Measurements from ENCODE around the gene RPRD1B. TPM values are rescaled to one million over a fixed set of nuclear protein-coding genes. Genes with fewer than 3 reads are reported as not detected.

The RPRD1B gene
- total and polyA plus RNA-seq, 2 experiments from 2014 or later, result 16.5 to 28.0 TPM

GRCh38 chr20:38085026-38085425 lies 51.5 kb downstream of the RPRD1B start:
- Histone ChIP-seq H3K79me2 (peaks cover 37% of the 10 kb centered on the region), H3K4me2 (peak overlapping the region; percentile 59), H4K20me1 (ENCODE audit: insufficient read depth, poor library complexity, severe bottlenecking) (no peaks in the 10 kb centered on the region), H3K9me3 (ENCODE audit: low read depth) (no peaks in the 10 kb centered on the region), H3K27me3 (no peaks in the 10 kb centered on the region), H3K4me1 (ENCODE audit: insufficient read depth) (peaks cover 23% of the 10 kb centered on the region), H3K27ac (peak overlapping the region; percentile 87), H3K36me3 (replicated peaks; ENCODE audit: insufficient read depth, low read depth) (no peaks in the 10 kb centered on the region), H2AFZ (no peak overlapping the region), H3K9me2 (replicated peaks; ENCODE audit: insufficient read depth) (no peaks in the 10 kb centered on the region), H3K4me3 (no peak overlapping the region)
- DNase-seq (ENCODE audit: low spot score), result no peak
- WGBS (ENCODE audit: low lambda C conversion rate, missing lambda C conversion rate), result 74% methylated on average over 10 of the region's 10 CpGs
- TF ChIP-seq CTCF (IDR thresholded peaks at IDR 0.05; ENCODE audit: poor library complexity) (no peak), EZH2phosphoT487 (IDR thresholded peaks at IDR 0.05; ENCODE audit: low read depth, severe bottlenecking, unreplicated experiment) (no peak), EZH2 (IDR thresholded peaks at IDR 0.05; ENCODE audit: borderline replicate concordance) (no peak)

- TF ChIP-seq CTCF (IDR thresholded peaks at IDR 0.05; ENCODE audit: poor library complexity), result no peak
- no peak for TF ChIP-seq EZH2 (IDR thresholded peaks at IDR 0.05; ENCODE audit: borderline replicate concordance)
- no peak for TF ChIP-seq EZH2phosphoT487 (IDR thresholded peaks at IDR 0.05; ENCODE audit: low read depth, severe bottlenecking, unreplicated experiment)
- Histone ChIP-seq H3K4me1 (ENCODE audit: insufficient read depth) (peaks cover 18% of the 10 kb centered on the region), H3K4me2 (no peak overlapping the region), H3K9me2 (replicated peaks; ENCODE audit: insufficient read depth) (no peaks in the 10 kb centered on the region), H3K27me3 (no peaks in the 10 kb centered on the region), H3K9me3 (ENCODE audit: low read depth) (no peaks in the 10 kb centered on the region), H3K27ac (no peak overlapping the region), H3K79me2 (peaks cover 11% of the 10 kb centered on the region), H3K4me3 (no peak overlapping the region), H4K20me1 (ENCODE audit: insufficient read depth, poor library complexity, severe bottlenecking) (no peaks in the 10 kb centered on the region), H3K36me3 (replicated peaks; ENCODE audit: insufficient read depth, low read depth) (no peaks in the 10 kb centered on the region), H2AFZ (no peak overlapping the region)
- no peak for DNase-seq (ENCODE audit: low spot score)
- 91% methylated on average over 10 of the region's 10 CpGs for WGBS (ENCODE audit: low lambda C conversion rate, missing lambda C conversion rate)
Observed at GRCh38 chr20:38089500-38089899, 56.0 kb downstream of the RPRD1B start.

GRCh38 chr20:38090061-38090460 lies 56.5 kb downstream of the RPRD1B start:
- no peak overlapping the region for H3K27ac ChIP-seq
- no peak overlapping the region for H2AFZ ChIP-seq
- H3K4me3 ChIP-seq, result no peak overlapping the region
- H3K36me3 ChIP-seq (replicated peaks; ENCODE audit: insufficient read depth, low read depth), result no peaks in the 10 kb centered on the region
- no peaks in the 10 kb centered on the region for H4K20me1 ChIP-seq (ENCODE audit: insufficient read depth, poor library complexity, severe bottlenecking)
- DNase-seq (ENCODE audit: low spot score), result no peak
- no peaks in the 10 kb centered on the region for H3K27me3 ChIP-seq
- H3K9me3 ChIP-seq (ENCODE audit: low read depth), result no peaks in the 10 kb centered on the region
- H3K9me2 ChIP-seq (replicated peaks; ENCODE audit: insufficient read depth), result no peaks in the 10 kb centered on the region
- 96% methylated on average over 7 of the region's 7 CpGs for WGBS (ENCODE audit: low lambda C conversion rate, missing lambda C conversion rate)
- H3K4me1 ChIP-seq (ENCODE audit: insufficient read depth), result peaks cover 20% of the 10 kb centered on the region
- no peak overlapping the region for H3K4me2 ChIP-seq
- H3K79me2 ChIP-seq, result peaks cover 11% of the 10 kb centered on the region
- TF ChIP-seq EZH2 (IDR thresholded peaks at IDR 0.05; ENCODE audit: borderline replicate concordance) (no peak), CTCF (IDR thresholded peaks at IDR 0.05; ENCODE audit: poor library complexity) (no peak)
